GM19467 (cell line): ENCODE measurements around the gene THOC3.
"Not testable (repeated sequence)": the region's sequence is repeated elsewhere in the genome, so short reads cannot be mapped to it uniquely, and the experiment has no call there.

Experiments used
- ATAC-seq: cut with Tn5 transposase; IDR thresholded peaks from one replicate; pipeline ENCODE4 v1.9.1; 2021; ENCODE audit warnings: mild to moderate bottlenecking, moderate library complexity; ENCODE audit not compliant: unreplicated experiment

THOC3 gene

GRCh38 chr5:175943253-175943652 is 24.9 kb downstream of the THOC3 start:
- not testable (repeated sequence) for ATAC-seq

- ATAC-seq = not testable (repeated sequence)
Measured at GRCh38 chr5:175940632-175941031, 27.5 kb downstream of the THOC3 start.

GRCh38 chr5:175938489-175938888 is 29.6 kb downstream of the THOC3 start:
- not testable (repeated sequence) for ATAC-seq

- ATAC-seq = not testable (repeated sequence)
Measured at GRCh38 chr5:175928752-175929151, 39.4 kb downstream of the THOC3 start.

- not testable (repeated sequence) for ATAC-seq
Measured at GRCh38 chr5:175925106-175925505, 43.0 kb downstream of the THOC3 start.

GRCh38 chr5:175922192-175922885 is 45.8 kb downstream of the THOC3 start:
- ATAC-seq = no peak

GRCh38 chr5:175921061-175921730 is 46.9 kb downstream of the THOC3 start:
- no peak for ATAC-seq

- no peak for ATAC-seq
Measured at GRCh38 chr5:175920231-175920811, 47.8 kb downstream of the THOC3 start.

GRCh38 chr5:175915066-175916037 is 52.8 kb downstream of the THOC3 start:
- ATAC-seq = peak; percentile 59

GRCh38 chr5:175913835-175914672 is 54.1 kb downstream of the THOC3 start:
- not testable (repeated sequence) for ATAC-seq

GRCh38 chr5:175910072-175910471 is 58.0 kb downstream of the THOC3 start:
- ATAC-seq = not testable (repeated sequence)
